LNCaP clone FGC (cell line): ENCODE measurements around the gene USP9X.

ENCODE experiments used
- DNase-seq: peaks from one replicate; pipeline ENCODE4 v3.0.0-alpha.2; 2011; ENCODE audit warnings: low read depth
- H3K4me3 ChIP-seq: 2 replicates; pipeline ENCODE4 v1.5.1; 2011; ENCODE audit warnings: mild to moderate bottlenecking, low read depth, low read length, control low read depth
- TF ChIP-seq, protein P1 (sequence below): IDR thresholded peaks from 2 replicates; pipeline ENCODE4 v1.5.1; 2012; ENCODE audit warnings: mild to moderate bottlenecking; ENCODE audit not compliant: control insufficient read depth, insufficient read depth; ENCODE audit errors: extremely low read depth

The USP9X gene

DNA sequence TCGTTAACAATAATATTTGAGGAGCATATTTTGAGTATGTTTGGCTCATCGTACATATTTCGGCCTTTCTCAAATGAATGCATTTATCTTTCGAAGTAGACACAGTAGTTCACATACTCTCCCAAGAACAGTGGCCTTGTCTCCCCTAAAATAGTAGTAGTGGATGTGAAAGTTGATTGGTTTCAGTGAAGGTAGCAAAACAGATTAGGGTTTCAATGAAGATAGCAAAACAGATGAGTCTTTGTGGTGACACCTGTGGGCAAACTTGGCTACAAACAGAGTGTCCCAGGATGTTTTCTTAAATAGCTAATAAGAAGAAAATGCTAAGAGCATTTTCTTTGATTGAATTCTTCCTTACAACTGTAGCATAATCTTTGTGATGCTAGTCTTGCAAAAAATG is 67.0 kb downstream of the USP9X start:
- H3K4me3 ChIP-seq = no peak overlapping the region
- TF ChIP-seq, protein P1, sequence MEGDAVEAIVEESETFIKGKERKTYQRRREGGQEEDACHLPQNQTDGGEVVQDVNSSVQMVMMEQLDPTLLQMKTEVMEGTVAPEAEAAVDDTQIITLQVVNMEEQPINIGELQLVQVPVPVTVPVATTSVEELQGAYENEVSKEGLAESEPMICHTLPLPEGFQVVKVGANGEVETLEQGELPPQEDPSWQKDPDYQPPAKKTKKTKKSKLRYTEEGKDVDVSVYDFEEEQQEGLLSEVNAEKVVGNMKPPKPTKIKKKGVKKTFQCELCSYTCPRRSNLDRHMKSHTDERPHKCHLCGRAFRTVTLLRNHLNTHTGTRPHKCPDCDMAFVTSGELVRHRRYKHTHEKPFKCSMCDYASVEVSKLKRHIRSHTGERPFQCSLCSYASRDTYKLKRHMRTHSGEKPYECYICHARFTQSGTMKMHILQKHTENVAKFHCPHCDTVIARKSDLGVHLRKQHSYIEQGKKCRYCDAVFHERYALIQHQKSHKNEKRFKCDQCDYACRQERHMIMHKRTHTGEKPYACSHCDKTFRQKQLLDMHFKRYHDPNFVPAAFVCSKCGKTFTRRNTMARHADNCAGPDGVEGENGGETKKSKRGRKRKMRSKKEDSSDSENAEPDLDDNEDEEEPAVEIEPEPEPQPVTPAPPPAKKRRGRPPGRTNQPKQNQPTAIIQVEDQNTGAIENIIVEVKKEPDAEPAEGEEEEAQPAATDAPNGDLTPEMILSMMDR = no peak
- DNase-seq = no peak

DNA sequence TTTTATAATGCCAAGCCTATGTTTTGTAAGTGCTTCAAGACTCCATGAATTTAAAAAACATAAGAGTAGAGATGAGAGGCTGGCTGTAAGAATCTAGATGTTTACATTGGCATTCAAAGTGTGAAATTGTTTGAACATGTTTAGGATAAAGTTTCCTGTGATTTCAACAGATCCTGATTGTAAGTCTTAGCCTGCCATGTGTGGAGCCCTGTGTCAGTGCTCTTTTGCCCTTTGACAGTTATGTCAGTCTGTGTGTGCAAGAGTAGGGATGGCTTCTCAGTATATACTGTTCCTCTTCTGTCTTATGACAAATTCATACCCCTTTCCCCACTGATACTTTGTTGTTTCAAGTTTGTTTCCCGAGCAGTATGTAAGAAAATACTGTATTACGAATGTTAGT is 68.2 kb downstream of the USP9X start:
- TF ChIP-seq, protein P1 = no peak
- H3K4me3 ChIP-seq = no peak overlapping the region
- DNase-seq = no peak

- no peak overlapping the region for H3K4me3 ChIP-seq
- no peak for DNase-seq
Measured at GRCh38 chrX:41153957-41154356, 68.7 kb downstream of the USP9X start.

DNA sequence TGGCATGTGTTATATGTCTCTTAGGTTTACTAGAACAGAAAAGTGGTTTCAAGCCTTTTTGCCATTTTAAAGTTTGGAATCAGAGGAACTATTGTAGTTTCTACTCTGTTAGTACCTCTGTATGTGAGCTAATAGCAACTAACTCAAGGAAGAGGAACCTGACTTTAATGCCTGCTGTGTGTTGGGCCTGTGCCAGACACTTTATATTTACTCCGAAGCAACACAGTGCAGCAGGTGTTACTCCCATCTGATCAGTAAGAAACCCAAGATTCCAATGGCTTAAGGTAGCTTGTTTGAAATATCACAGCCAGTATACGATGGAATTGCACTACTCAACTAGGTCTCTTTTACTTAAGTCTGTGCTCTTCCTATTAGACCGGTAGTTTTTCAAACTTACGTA is 79.2 kb downstream of the USP9X start:
- no peak overlapping the region for H3K4me3 ChIP-seq
- TF ChIP-seq, protein P1 = no peak
- DNase-seq = peak; percentile 52

More at GRCh38 chrX:41153957-41154356, 68.7 kb downstream of the USP9X start:
- TF ChIP-seq, protein P1 = no peak

- no peak for DNase-seq
- TF ChIP-seq, protein P1 = no peak
- no peak overlapping the region for H3K4me3 ChIP-seq
Measured at GRCh38 chrX:41167888-41168287, 82.6 kb downstream of the USP9X start.

DNA sequence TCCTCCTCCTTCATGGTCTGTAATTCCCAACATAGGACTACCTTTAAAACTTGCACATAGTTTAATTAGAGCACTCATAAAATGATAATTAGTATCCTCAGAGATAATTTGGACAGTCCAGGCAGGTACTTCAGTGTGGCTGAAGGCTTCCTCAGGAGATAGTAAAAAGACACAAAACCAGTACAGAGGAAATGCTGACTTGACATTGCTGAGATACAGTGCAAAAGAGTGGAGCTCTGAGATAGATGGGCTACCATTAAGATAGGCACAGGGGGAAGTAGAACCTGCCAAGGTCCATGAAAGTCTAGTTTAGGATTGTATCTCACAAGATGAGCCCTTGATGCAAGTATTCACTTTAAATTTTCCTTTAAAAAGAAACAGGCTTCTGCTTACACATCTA is 91.0 kb downstream of the USP9X start:
- TF ChIP-seq, protein P1 = no peak
- no peak overlapping the region for H3K4me3 ChIP-seq
- DNase-seq = no peak

DNA sequence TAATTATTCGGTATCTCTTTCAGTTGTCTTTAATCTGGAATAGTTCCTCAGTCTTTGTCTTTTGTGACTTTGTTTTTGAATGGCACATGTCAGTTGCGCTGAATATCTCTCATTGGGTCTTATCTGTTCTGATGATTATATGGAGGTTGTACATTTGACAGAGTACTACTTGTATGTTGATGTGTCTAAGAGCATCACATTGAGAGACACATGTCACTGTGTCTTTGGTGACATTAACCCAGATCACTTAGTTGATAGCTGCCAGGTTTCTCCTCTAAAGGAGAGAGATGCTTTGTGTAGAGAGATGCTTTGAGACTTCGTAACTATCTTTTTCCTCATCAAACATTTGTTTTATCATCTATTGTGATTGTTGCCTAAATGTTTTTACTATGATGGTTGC is 92.1 kb downstream of the USP9X start:
- no peak overlapping the region for H3K4me3 ChIP-seq
- TF ChIP-seq, protein P1 = no peak
- DNase-seq = no peak
